Nephron progenitor cell (in vitro differentiated cells): Measurements from ENCODE around the gene AGAP1.
A peak's percentile ranks its signal among the peaks of the same experiment; 100 is the strongest.

Experiments used
- DNase-seq: peaks from one replicate; pipeline ENCODE4 v3.0.0; 2021
- H3K27ac Mint-ChIP-seq: 2 replicates; pipeline ENCODE4 v1.8.0; 2021; ENCODE audit warnings: mild to moderate bottlenecking, moderate library complexity, mixed read lengths
- H3K27me3 Mint-ChIP-seq: 2 replicates; pipeline ENCODE4 v1.8.0; 2021; ENCODE audit warnings: mild to moderate bottlenecking, low read depth, mixed read lengths; ENCODE audit not compliant: poor library complexity
- H3K36me3 Mint-ChIP-seq: 2 replicates; pipeline ENCODE4 v1.8.0; 2021; ENCODE audit warnings: low read depth, mixed read lengths
- H3K4me1 Mint-ChIP-seq: 2 replicates; pipeline ENCODE4 v1.8.0; 2021; ENCODE audit warnings: mixed read lengths
- H3K4me3 Mint-ChIP-seq: 2 replicates; pipeline ENCODE4 v1.8.0; 2021; ENCODE audit warnings: mild to moderate bottlenecking, moderate library complexity, mixed read lengths
- H3K9me3 Mint-ChIP-seq: 2 replicates; pipeline ENCODE4 v1.8.0; 2021; ENCODE audit warnings: mild to moderate bottlenecking, moderate library complexity, mixed read lengths
- CTCF ChIP-seq: fragments of 200-600 bp; sonication (generic); IDR thresholded peaks from 2 replicates; pipeline ENCODE4 v1.5.0; 2021; ENCODE audit warnings: antibody characterized with exemption

The AGAP1 gene

GRCh38 chr2:235498541-235498940 lies 4.7 kb downstream of the AGAP1 start:
- Mint-ChIP-seq H3K27me3 (peaks cover 5% of the 10 kb centered on the region), H3K4me1 (peaks cover 80% of the 10 kb centered on the region), H3K4me3 (peak overlapping the region; percentile 32), H3K27ac (peak overlapping the region; percentile 78), H3K9me3 (no peaks in the 10 kb centered on the region), H3K36me3 (no peaks in the 10 kb centered on the region)
- DNase-seq, result peak; percentile 48
- TF ChIP-seq CTCF, result no peak

GRCh38 chr2:235498946-235499812 lies 5.3 kb downstream of the AGAP1 start:
- Mint-ChIP-seq H3K9me3 (no peaks in the 10 kb centered on the region), H3K36me3 (no peaks in the 10 kb centered on the region), H3K4me1 (peaks cover 87% of the 10 kb centered on the region), H3K27me3 (peaks cover 5% of the 10 kb centered on the region), H3K4me3 (no peak overlapping the region), H3K27ac (peak overlapping the region; percentile 78)
- no peak for DNase-seq
- TF ChIP-seq CTCF, result no peak

- H3K27ac Mint-ChIP-seq, result peak overlapping the region; percentile 59
These were observed 6.4 kb downstream of the AGAP1 start for GRCh38 chr2:235500110-235500760.

GRCh38 chr2:235500761-235501672 lies 7.2 kb downstream of the AGAP1 start:
- no peak for DNase-seq
- Mint-ChIP-seq H3K27me3 (peaks cover 5% of the 10 kb centered on the region), H3K4me3 (peak overlapping the region; percentile 50), H3K9me3 (no peaks in the 10 kb centered on the region), H3K4me1 (peaks cover 93% of the 10 kb centered on the region), H3K27ac (no peak overlapping the region), H3K36me3 (no peaks in the 10 kb centered on the region)
- no peak for TF ChIP-seq CTCF

More at GRCh38 chr2:235500110-235500760, 6.4 kb downstream of the AGAP1 start:
- TF ChIP-seq CTCF, result no peak
- Mint-ChIP-seq H3K27me3 (peaks cover 5% of the 10 kb centered on the region), H3K36me3 (no peaks in the 10 kb centered on the region), H3K4me1 (peaks cover 95% of the 10 kb centered on the region), H3K4me3 (no peak overlapping the region), H3K9me3 (no peaks in the 10 kb centered on the region)
- DNase-seq, result no peak

GRCh38 chr2:235501673-235502031 lies 7.8 kb downstream of the AGAP1 start:
- Mint-ChIP-seq H3K4me1 (peaks cover 91% of the 10 kb centered on the region), H3K36me3 (no peaks in the 10 kb centered on the region), H3K27me3 (peaks cover 5% of the 10 kb centered on the region), H3K9me3 (no peaks in the 10 kb centered on the region), H3K4me3 (peak overlapping the region; percentile 50), H3K27ac (peak overlapping the region; percentile 25)
- TF ChIP-seq CTCF, result no peak
- no peak for DNase-seq
